Body of pancreas (tissue), 4 donors: ENCODE measurements around the gene R3HDM2.

ENCODE experiments used
- CTCF ChIP-seq, 7 experiments: fragments of 450-650 bp in 4 of 7; fragments of 200-600 bp in 3 of 7; sonication (generic) in 3 of 7; IDR thresholded peaks; one replicate each; pipeline ENCODE4 v1.5.1; 2016 to 2019; ENCODE audit warnings: antibody characterized with exemption in 7 of 7
- POLR2A ChIP-seq, 3 donors: fragments of 450-650 bp; IDR thresholded peaks; one replicate each; pipeline ENCODE4 v1.6.1; 2016; ENCODE audit warnings: antibody characterized with exemption in 3 of 3, mild to moderate bottlenecking in 2 of 3

GRCh38 chr12:57435293-57435692 lies 4.5 kb upstream of the R3HDM2 start:
- TF ChIP-seq CTCF (IDR thresholded peaks at IDR 0.05): no peak
- TF ChIP-seq POLR2A (IDR thresholded peaks at IDR 0.05): no peak
